ENCODE measurements around the gene SOAT2. TPM values are rescaled to one million over a fixed set of nuclear protein-coding genes. Genes with fewer than 3 reads are reported as not detected.

The SOAT2 gene
- total and polyA plus RNA-seq, 11 donors = 0.20 to 0.27 TPM; not detected in 9

GRCh38 chr12:53069621-53070410 lies 33.5 kb upstream of the SOAT2 start:
- intact Hi-C loops (cut with DNase I) = loop anchor here in 7 of 10 donors (5.0 kb wide), 3 partner anchors 122 to 217 kb away; no protein-coding TSS in a partner anchor
- peaks cover 23 to 97% (median 73%) of the 10 kb centered on the region in 12 donors for H3K4me1 ChIP-seq
- no peaks in the 10 kb centered on the region for H3K27me3 ChIP-seq
- H3K4me3 ChIP-seq = no peak overlapping the region
- ATAC-seq = peak in 3 of 4 donors; percentile 3 to 19 (median 11)
- peak in 2 of 5 donors; percentile 28 to 52 for DNase-seq
- H3K36me3 ChIP-seq = peaks cover 0 to 63% (median 40%) of the 10 kb centered on the region in 9 donors
- 57 to 69% (median 65%) methylated on average over 9 to 12 of the region's 12 CpGs for WGBS, 4 donors
- H3K27ac ChIP-seq = peak overlapping the region; percentile 42 to 89 (median 67)
- H3K9me3 ChIP-seq = no peaks in the 10 kb centered on the region
- no peak for TF ChIP-seq POLR2A (IDR thresholded peaks at IDR 0.05)
- no peak for TF ChIP-seq CTCF (IDR thresholded peaks at IDR 0.05)

- Histone ChIP-seq H3K9me3 (no peaks in the 10 kb centered on the region), H3K36me3 (peaks cover 0 to 63% (median 41%) of the 10 kb centered on the region in 9 donors), H3K27me3 (no peaks in the 10 kb centered on the region), H3K4me3 (no peak overlapping the region), H3K27ac (peak overlapping the region; percentile 22 to 89 (median 80)), H3K4me1 (peaks cover 23 to 87% (median 66%) of the 10 kb centered on the region in 12 donors)
- DNase-seq (no peak), ATAC-seq (no peak)
- intact Hi-C loops (cut with DNase I) = no loop called here
- TF ChIP-seq CTCF (IDR thresholded peaks at IDR 0.05) = no peak
- 74 to 91% (median 83%) methylated on average over 6 to 7 of the region's 7 CpGs for WGBS, 4 donors
These were observed 32.3 kb upstream of the SOAT2 start for GRCh38 chr12:53070877-53071492.

DNA sequence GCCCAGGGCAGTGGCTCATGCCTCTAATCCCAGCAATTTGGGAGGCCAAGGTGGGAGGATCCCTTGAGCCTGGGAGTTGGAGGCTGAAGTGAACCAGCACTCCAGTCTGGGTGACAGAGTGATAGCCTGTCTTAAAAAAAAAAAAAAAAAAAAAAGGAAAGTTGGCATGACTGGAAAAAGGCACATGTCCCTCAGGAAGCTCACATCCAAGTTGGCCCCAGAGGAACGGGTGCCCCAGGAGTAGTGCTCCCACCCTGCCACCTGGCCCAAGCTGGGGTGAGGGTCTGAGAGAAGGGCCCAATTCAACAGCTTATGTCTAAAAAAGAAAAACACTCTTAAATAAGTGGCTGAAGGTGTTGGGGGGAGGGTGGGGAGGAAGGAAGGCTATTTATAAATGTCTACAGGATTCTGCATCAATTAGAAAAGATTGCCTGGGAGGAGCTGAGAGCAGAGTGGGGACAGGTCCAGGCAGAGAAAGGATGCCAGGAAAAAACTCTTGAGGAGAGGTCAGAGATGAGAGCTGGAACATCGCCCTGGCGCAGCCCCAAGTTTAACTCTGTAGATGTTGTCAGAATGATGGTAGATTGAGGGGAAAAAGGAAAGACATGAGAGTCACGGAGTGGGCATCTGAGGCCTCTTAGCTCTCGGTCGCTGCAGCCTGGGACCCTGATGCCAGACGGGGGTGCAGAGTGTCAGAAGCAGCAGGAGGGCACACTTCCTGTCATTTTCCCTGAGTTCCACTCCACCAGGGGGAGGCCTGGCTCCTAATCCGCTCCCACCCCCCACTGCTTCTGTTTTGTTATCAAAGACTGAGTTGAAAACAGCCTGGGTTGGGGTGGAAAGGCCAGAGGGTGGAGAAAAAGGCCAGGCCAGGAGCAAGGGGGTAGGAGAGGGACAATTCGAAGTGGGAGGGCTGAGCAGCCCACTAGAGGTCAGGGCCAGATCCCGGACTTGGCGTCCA lies 31.4 kb upstream of the SOAT2 start:
- peaks cover 0 to 68% (median 44%) of the 10 kb centered on the region in 9 donors for H3K36me3 ChIP-seq
- peak in 6 of 12 donors; percentile 17 to 48 (median 28) for TF ChIP-seq CTCF (IDR thresholded peaks at IDR 0.05)
- TF ChIP-seq POLR2A (IDR thresholded peaks at IDR 0.05) = no peak
- WGBS, 4 donors = 10 to 19% (median 11%) methylated on average over 11 of the region's 11 CpGs
- peak overlapping the region; percentile 42 to 89 (median 80) for H3K27ac ChIP-seq
- ATAC-seq = peak; percentile 35 to 77 (median 68)
- no peaks in the 10 kb centered on the region for H3K27me3 ChIP-seq
- intact Hi-C loops (cut with DNase I) = loop anchor here in 2 of 10 donors (2.0 kb wide), 1 partner anchor 25 kb away; the partner anchor contains the start of gene IGFBP6 (in 2 of the 2)
- peak in 4 of 5 donors; percentile 75 to 87 (median 84) for DNase-seq
- H3K4me1 ChIP-seq = peaks cover 23 to 78% (median 60%) of the 10 kb centered on the region in 12 donors
- no peaks in the 10 kb centered on the region for H3K9me3 ChIP-seq
- peak overlapping the region in 6 of 12 donors; percentile 2 to 18 (median 10) for H3K4me3 ChIP-seq
